Motor neuron (in vitro differentiated cells): ENCODE data around the gene ZNF540. TPM values are rescaled to one million over a fixed set of nuclear protein-coding genes. Genes with fewer than 3 reads are reported as not detected.

Experiments used
- ATAC-seq, 8 experiments: fragments of 200-7000 bp; cut with Tn5 transposase; replicated peaks in 6 of 8; 2 replicates each; pipeline ENCODE4 v1.8.0; 2021; ENCODE audit warnings: mild to moderate bottlenecking in 8 of 8, moderate library complexity in 8 of 8
- H3K27ac ChIP-seq, 2 donors: fragments of 250-450 bp; sonication (Bioruptor Pico); 2 replicates each; pipeline ENCODE4 v1.9.0; 2021; ENCODE audit warnings: antibody characterized with exemption in 2 of 2, mild to moderate bottlenecking in 2 of 2, moderate library complexity in 1 of 2
- H3K4me1 ChIP-seq, 2 donors: fragments of 250-450 bp; sonication (Bioruptor Pico); replicated peaks in 1 of 2; 2 replicates each; pipeline ENCODE4 v1.6.1; 2021; ENCODE audit warnings: antibody characterized with exemption in 2 of 2, mild to moderate bottlenecking in 2 of 2, moderate library complexity in 1 of 2
- H3K4me3 ChIP-seq, 5 donors: fragments of 250-450 bp; sonication (Bioruptor Pico); 2 replicates each; pipeline ENCODE4 v1.9.0; 2021; ENCODE audit warnings: antibody characterized with exemption in 5 of 5, mild to moderate bottlenecking in 5 of 5, moderate library complexity in 4 of 5
- WGBS, 10 experiments: fragments of 450-650 bp; shearing (Covaris generic); methylation state at CpG; one replicate each; pipeline ENCODE4 v1.0.0; 2022; 5-methylcytosine and 5-hydroxymethylcytosine counted together
- in situ Hi-C, 9 experiments: fragments of 400-800 bp; cut with MboI; loops; one replicate each; pipeline ENCODE4 v1.15.0; 2021; ENCODE audit warnings: low sequenced_read_pairs in 9 of 9, low pct_unique_long_range_greater_than_20kb in 2 of 9; ENCODE audit not compliant: unreplicated experiment in 9 of 9
- total RNA-seq, 8 experiments: library from RNA; unstranded; fragments of 300-600 nt; gene quantifications; 2 replicates each; pipeline versions ENCODE4 v1.2.3 to v1.2.4, GENCODE V29; 2022

The ZNF540 gene
- 10 to 100 TPM in 4 of 8 experiments, 1 to 10 TPM in 1, under 1 TPM in 3; 0.51 to 16.9 (median 8.0) TPM for total RNA-seq

- peak within 1 kb of the TSS; percentile 63 to 95 (median 73) for H3K4me3 ChIP-seq
- in situ Hi-C loops, result no loop called here
- WGBS, 10 experiments, result 0 to 10% (median 2%) methylated on average over 3 to 43 of the region's 53 CpGs; no CpG with 5 or more reads in 2 of the 10 experiments
- H3K4me1 ChIP-seq, result no peaks in the 10 kb centered on the region
- peak within 1 kb of the TSS; percentile 82 to 87 for H3K27ac ChIP-seq
- peak; percentile 94 to 98 (median 95) for ATAC-seq
These were observed at the start of gene ZNF540, which contains the start of gene ZNF571 for GRCh38 chr19:37594304-37594981. TSS of gene ZNF540 (plus strand) at chr19:37594876. CDS start at chr19:37598448, 3,572 bp downstream. TSS of gene ZNF571 (minus strand) at chr19:37594792. CDS start at chr19:37586676, 8,116 bp downstream.

- peak in 3 of 8 experiments; percentile 34 to 95 (median 89) for ATAC-seq
- in situ Hi-C loops, result no loop called here
- no peak overlapping the region for H3K27ac ChIP-seq
- H3K4me3 ChIP-seq, result no peak overlapping the region
- WGBS, 10 experiments, result 0 to 98% (median 84%) methylated on average over 1 to 38 of the region's 65 CpGs; no CpG with 5 or more reads in 2 of the 10 experiments
- no peaks in the 10 kb centered on the region for H3K4me1 ChIP-seq
These were observed 43.3 kb upstream of the ZNF540 start for GRCh38 chr19:37551129-37551993.

GRCh38 chr19:37563518-37563917 is 31.2 kb upstream of the ZNF540 start:
- no peaks in the 10 kb centered on the region for H3K4me1 ChIP-seq
- in situ Hi-C loops, result no loop called here
- no peak overlapping the region for H3K4me3 ChIP-seq
- WGBS, 10 experiments, result 61 to 100% (median 90%) methylated on average over 1 to 3 of the region's 3 CpGs; no CpG with 5 or more reads in 2 of the 10 experiments
- no peak overlapping the region for H3K27ac ChIP-seq
- no peak for ATAC-seq

- no peak for ATAC-seq
- H3K27ac ChIP-seq, result no peak overlapping the region
- no peaks in the 10 kb centered on the region for H3K4me1 ChIP-seq
- in situ Hi-C loops, result no loop called here
- H3K4me3 ChIP-seq, result no peak overlapping the region
- WGBS, 10 experiments, result 43 to 100% (median 80%) methylated on average over 2 to 6 of the region's 7 CpGs
These were observed 29.9 kb upstream of the ZNF540 start for GRCh38 chr19:37564624-37565369.

- no peak for ATAC-seq
- no peak overlapping the region for H3K4me3 ChIP-seq
- no peaks in the 10 kb centered on the region for H3K4me1 ChIP-seq
- H3K27ac ChIP-seq, result no peak overlapping the region
- in situ Hi-C loops, result no loop called here
These were observed 29.4 kb upstream of the ZNF540 start for GRCh38 chr19:37565370-37565669.

GRCh38 chr19:37572203-37572602 is 22.5 kb upstream of the ZNF540 start:
- in situ Hi-C loops, result no loop called here
- Histone ChIP-seq H3K4me3 (no peak overlapping the region), H3K27ac (no peak overlapping the region), H3K4me1 (no peaks in the 10 kb centered on the region)
- ATAC-seq, result no peak

GRCh38 chr19:37583340-37583739 is 11.3 kb upstream of the ZNF540 start:
- WGBS, 10 experiments, result 0 to 100% (median 82%) methylated on average over 1 to 2 of the region's 2 CpGs; no CpG with 5 or more reads in 2 of the 10 experiments
- in situ Hi-C loops, result no loop called here
- Histone ChIP-seq H3K4me1 (no peaks in the 10 kb centered on the region), H3K27ac (no peak overlapping the region), H3K4me3 (no peak overlapping the region)
- no peak for ATAC-seq

GRCh38 chr19:37593996-37594303 is 726 bp upstream of the ZNF540 start:
- WGBS, 10 experiments, result 3 to 53% (median 28%) methylated on average over 2 to 6 of the region's 9 CpGs; no CpG with 5 or more reads in 1 of the 10 experiments
- Histone ChIP-seq H3K27ac (peak overlapping the region in 1 of 2 donors; percentile 23), H3K4me1 (no peaks in the 10 kb centered on the region), H3K4me3 (peak overlapping the region; percentile 63 to 95 (median 73))
- in situ Hi-C loops, result no loop called here
- no peak for ATAC-seq

- peak; percentile 60 to 83 (median 77) for ATAC-seq
These were observed 306 bp downstream of the ZNF540 start for GRCh38 chr19:37594982-37595382.

GRCh38 chr19:37635076-37636056 is 40.7 kb downstream of the ZNF540 start:
- H3K4me1 ChIP-seq, result no peaks in the 10 kb centered on the region
- no peak overlapping the region for H3K4me3 ChIP-seq
- in situ Hi-C loops, result no loop called here
- ATAC-seq, result no peak
- 75 to 100% (median 96%) methylated on average over 1 to 10 of the region's 11 CpGs for WGBS, 10 experiments
- H3K27ac ChIP-seq, result no peak overlapping the region

More at GRCh38 chr19:37594982-37595382, 306 bp downstream of the ZNF540 start:
- Histone ChIP-seq H3K4me1 (no peaks in the 10 kb centered on the region), H3K27ac (peak overlapping the region; percentile 82 to 87), H3K4me3 (peak overlapping the region; percentile 63 to 95 (median 73))
- in situ Hi-C loops, result no loop called here
- 0 to 4% (median 3%) methylated on average over 2 to 17 of the region's 20 CpGs; no CpG with 5 or more reads in 4 of the 10 experiments for WGBS, 10 experiments

GRCh38 chr19:37654118-37654517 is 59.4 kb downstream of the ZNF540 start:
- in situ Hi-C loops, result no loop called here
- no peak for ATAC-seq
- peak overlapping the region; percentile 89 to 92 for H3K27ac ChIP-seq
- H3K4me3 ChIP-seq, result peak overlapping the region; percentile 49 to 74 (median 60)
- WGBS, 10 experiments, result 0 to 20% (median 7%) methylated on average over 2 to 5 of the region's 5 CpGs
- H3K4me1 ChIP-seq, result peaks cover 0 to 10% of the 10 kb centered on the region in 2 donors

- in situ Hi-C loops, result no loop called here
- Histone ChIP-seq H3K4me3 (peak overlapping the region; percentile 49 to 74 (median 60)), H3K27ac (peak overlapping the region; percentile 89 to 92), H3K4me1 (peaks cover 0 to 10% of the 10 kb centered on the region in 2 donors)
- peak; percentile 52 to 63 (median 56) for ATAC-seq
- 0 to 4% (median 0%) methylated on average over 5 to 18 of the region's 40 CpGs; no CpG with 5 or more reads in 3 of the 10 experiments for WGBS, 10 experiments
These were observed 60.1 kb downstream of the ZNF540 start for GRCh38 chr19:37654629-37655300.
